IPS-18a (cell line): Measurements from ENCODE around the gene KIAA0825.
A peak's percentile ranks its signal among the peaks of the same experiment; 100 is the strongest.
"Not testable (repeated sequence)": the region's sequence is repeated elsewhere in the genome, so short reads cannot be mapped to it uniquely, and the experiment has no call there.

Experiments used
- H3K27ac ChIP-seq: one replicate; pipeline ENCODE4 v1.5.1; 2013; ENCODE audit warnings: low read length
- H3K27me3 ChIP-seq: one replicate; pipeline ENCODE4 v1.6.1; 2013; ENCODE audit warnings: mild to moderate bottlenecking, low read length; ENCODE audit not compliant: control insufficient read depth, insufficient read depth
- H3K36me3 ChIP-seq: one replicate; pipeline ENCODE4 v1.6.1; 2013; ENCODE audit warnings: low read depth, low read length; ENCODE audit not compliant: control insufficient read depth
- H3K4me1 ChIP-seq: one replicate; pipeline ENCODE4 v1.6.1; 2013; ENCODE audit warnings: low read depth, low read length; ENCODE audit not compliant: control insufficient read depth
- H3K4me3 ChIP-seq: one replicate; pipeline ENCODE4 v1.5.1; 2013; ENCODE audit warnings: low read length
- H3K9ac ChIP-seq: one replicate; pipeline ENCODE4 v1.6.1; 2013; ENCODE audit warnings: mild to moderate bottlenecking, low read length, moderate library complexity
- H3K9me3 ChIP-seq: one replicate; pipeline ENCODE4 v1.6.1; 2013; ENCODE audit warnings: low read depth, low read length; ENCODE audit not compliant: control insufficient read depth

KIAA0825 gene

DNA sequence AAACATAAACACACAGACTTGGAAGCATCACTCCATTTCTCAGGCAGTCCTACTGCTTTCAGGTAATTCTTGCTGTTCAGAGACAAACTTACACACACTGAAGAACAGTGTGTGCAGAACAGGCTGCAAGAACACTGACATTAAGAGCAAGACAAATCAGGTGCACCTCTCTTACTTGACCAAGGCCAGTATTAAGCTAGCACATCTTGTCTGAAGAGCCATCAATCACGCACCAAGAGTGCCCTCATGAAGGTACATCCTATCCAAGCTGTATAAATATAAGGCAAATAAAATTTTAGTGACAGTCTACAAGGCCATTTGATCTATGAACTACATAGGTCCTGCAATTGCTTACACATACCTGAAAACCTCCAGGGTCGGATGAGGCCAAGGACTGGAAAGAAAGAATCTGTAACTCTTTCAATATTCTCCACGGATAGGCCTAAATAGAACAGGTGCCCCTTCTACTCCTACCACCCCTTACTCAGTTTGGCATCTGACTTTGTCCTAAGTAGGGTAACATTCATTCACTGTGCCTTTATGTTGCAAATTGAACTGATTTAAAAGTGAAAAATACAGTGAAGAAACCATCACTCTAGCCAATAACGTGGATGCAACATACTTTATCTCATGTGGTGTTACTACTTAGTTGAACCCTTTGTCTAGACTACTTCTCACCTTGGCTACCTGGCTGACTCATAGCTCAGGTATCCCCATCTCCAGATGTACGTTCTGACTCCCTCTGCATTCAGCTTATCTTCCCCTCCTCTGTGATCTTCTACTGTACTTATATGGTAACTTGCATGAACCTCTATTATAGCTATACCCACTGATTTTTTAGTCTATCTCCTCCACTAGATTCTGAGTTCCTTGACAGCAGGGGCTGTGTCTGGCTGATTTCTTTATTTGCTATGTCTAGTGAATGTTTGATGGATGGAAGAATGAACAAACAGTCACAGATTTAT is 256.3 kb downstream of the KIAA0825 start:
- Histone ChIP-seq H3K4me3 (peak overlapping the region; percentile 81), H3K4me1 (peaks cover 43% of the 10 kb centered on the region), H3K9ac (peak overlapping the region; percentile 66), H3K36me3 (no peaks in the 10 kb centered on the region), H3K27me3 (no peaks in the 10 kb centered on the region), H3K9me3 (no peaks in the 10 kb centered on the region), H3K27ac (peak overlapping the region; percentile 42)

- no peaks in the 10 kb centered on the region for H3K27me3 ChIP-seq
- H3K9ac ChIP-seq, result peak overlapping the region; percentile 66
- H3K9me3 ChIP-seq, result no peaks in the 10 kb centered on the region
- peaks cover 43% of the 10 kb centered on the region for H3K4me1 ChIP-seq
- peak overlapping the region; percentile 81 for H3K4me3 ChIP-seq
- H3K27ac ChIP-seq, result peak overlapping the region; percentile 42
- no peaks in the 10 kb centered on the region for H3K36me3 ChIP-seq
These were observed 257.2 kb downstream of the KIAA0825 start for GRCh38 chr5:94361161-94361560.

DNA sequence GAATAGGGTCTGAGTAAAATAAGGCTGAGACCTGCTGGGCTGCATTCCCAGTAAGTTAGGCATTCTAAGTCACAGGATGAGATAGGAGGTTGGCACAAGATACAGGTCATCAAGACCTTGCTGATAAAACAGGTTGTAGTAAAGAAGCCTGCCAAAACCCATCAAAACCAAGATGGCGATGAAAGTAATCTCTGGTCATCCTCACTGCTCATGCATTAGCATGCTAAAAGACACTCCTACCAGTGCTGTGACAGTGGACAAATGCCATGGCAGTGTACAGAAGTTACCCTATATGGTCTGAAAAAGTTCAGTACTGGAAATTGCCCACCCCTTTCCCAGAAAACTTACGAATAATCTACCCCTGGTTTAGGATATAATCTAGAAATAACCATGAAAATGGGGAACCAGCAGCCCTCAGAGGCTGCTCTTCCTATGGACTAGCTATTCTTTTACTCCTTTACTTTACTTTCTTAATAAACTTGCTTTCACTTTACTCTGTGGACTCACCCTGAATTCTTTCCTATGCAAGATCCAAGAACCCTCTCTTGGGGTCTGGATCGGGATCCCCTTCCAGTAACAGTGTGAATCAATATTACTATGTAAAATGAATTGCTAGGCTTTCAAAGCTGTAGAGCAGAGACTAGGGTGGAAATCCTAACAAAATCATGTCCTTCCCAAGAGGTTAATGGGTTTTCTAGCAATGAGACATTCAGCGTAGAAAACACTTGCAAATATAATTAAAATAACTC is 257.8 kb downstream of the KIAA0825 start:
- Histone ChIP-seq H3K36me3 (peaks cover 2% of the 10 kb centered on the region), H3K27ac (peak overlapping the region; percentile 66), H3K9me3 (no peaks in the 10 kb centered on the region), H3K27me3 (no peaks in the 10 kb centered on the region), H3K4me3 (peak overlapping the region; percentile 81), H3K4me1 (peaks cover 46% of the 10 kb centered on the region), H3K9ac (peak overlapping the region; percentile 66)

DNA sequence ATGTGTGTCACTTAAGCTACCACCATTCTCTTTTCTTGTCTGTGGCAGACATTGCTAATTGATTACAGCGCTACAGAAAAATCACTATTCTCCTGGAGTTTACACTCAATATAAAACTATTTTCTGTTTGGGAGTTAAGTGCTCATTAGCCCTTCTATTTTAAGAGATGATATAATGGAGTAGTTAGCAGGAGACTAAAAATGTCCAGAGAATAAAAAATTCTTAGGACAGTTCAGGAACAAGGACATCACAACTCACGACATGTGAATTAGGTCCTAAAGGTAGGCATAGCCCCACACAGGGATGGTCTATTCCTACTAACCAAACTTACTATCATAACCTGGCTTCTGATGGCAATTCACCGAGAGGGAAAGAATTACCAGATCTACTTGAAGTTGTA is 258.5 kb downstream of the KIAA0825 start:
- peak overlapping the region; percentile 66 for H3K9ac ChIP-seq
- H3K4me1 ChIP-seq, result peaks cover 51% of the 10 kb centered on the region
- H3K9me3 ChIP-seq, result no peaks in the 10 kb centered on the region
- H3K4me3 ChIP-seq, result peak overlapping the region; percentile 81
- no peaks in the 10 kb centered on the region for H3K27me3 ChIP-seq
- H3K27ac ChIP-seq, result peak overlapping the region; percentile 66
- H3K36me3 ChIP-seq, result peaks cover 5% of the 10 kb centered on the region

- H3K27me3 ChIP-seq, result no peaks in the 10 kb centered on the region
- peaks cover 4% of the 10 kb centered on the region for H3K9me3 ChIP-seq
- H3K9ac ChIP-seq, result peak overlapping the region; percentile 25
- H3K4me1 ChIP-seq, result peaks cover 53% of the 10 kb centered on the region
- H3K4me3 ChIP-seq, result peak overlapping the region; percentile 37
- H3K36me3 ChIP-seq, result peaks cover 9% of the 10 kb centered on the region
- H3K27ac ChIP-seq, result peak overlapping the region; percentile 80
These were observed 262.6 kb downstream of the KIAA0825 start for GRCh38 chr5:94355811-94356210.

GRCh38 chr5:94354837-94355485 is 263.4 kb downstream of the KIAA0825 start:
- H3K27me3 ChIP-seq, H3K36me3 ChIP-seq, H3K9me3 ChIP-seq: not testable (repeated sequence)
- Histone ChIP-seq H3K9ac (peak overlapping the region; percentile 36), H3K4me1 (peaks cover 47% of the 10 kb centered on the region), H3K4me3 (peak overlapping the region; percentile 37), H3K27ac (peak overlapping the region; percentile 81)

- peaks cover 9% of the 10 kb centered on the region for H3K36me3 ChIP-seq
- no peaks in the 10 kb centered on the region for H3K27me3 ChIP-seq
- H3K4me1 ChIP-seq, result peaks cover 37% of the 10 kb centered on the region
- H3K27ac ChIP-seq, result no peak overlapping the region
- no peak overlapping the region for H3K4me3 ChIP-seq
- H3K9ac ChIP-seq, result no peak overlapping the region
- H3K9me3 ChIP-seq, result peaks cover 7% of the 10 kb centered on the region
These were observed 264.8 kb downstream of the KIAA0825 start for GRCh38 chr5:94353605-94354004.

- Histone ChIP-seq H3K9me3 (peaks cover 19% of the 10 kb centered on the region), H3K9ac (no peak overlapping the region), H3K27me3 (no peaks in the 10 kb centered on the region), H3K4me1 (no peaks in the 10 kb centered on the region), H3K36me3 (peaks cover 8% of the 10 kb centered on the region), H3K27ac (no peak overlapping the region), H3K4me3 (no peak overlapping the region)
These were observed 271.3 kb downstream of the KIAA0825 start for GRCh38 chr5:94347130-94347529.

DNA sequence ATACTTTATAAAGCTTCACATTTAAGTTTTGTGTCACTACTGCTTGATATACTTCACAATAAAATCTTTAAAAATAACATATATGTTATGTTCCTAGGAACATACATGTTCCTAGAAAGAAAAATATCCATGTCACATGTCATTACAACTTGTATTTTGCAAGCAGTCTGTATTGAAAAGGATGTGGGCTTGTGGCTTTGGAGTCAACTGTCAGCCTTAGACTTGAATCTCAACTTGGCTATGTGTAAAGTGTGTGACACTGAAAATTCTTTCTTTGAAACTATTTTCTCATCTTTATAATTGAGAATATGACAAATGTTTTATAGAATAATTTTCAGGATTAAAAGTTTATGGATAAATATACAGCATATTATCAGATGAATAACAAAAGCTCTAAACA is 273.1 kb downstream of the KIAA0825 start:
- Histone ChIP-seq H3K27me3 (no peaks in the 10 kb centered on the region), H3K4me3 (no peak overlapping the region), H3K36me3 (peaks cover 12% of the 10 kb centered on the region), H3K4me1 (no peaks in the 10 kb centered on the region), H3K27ac (no peak overlapping the region), H3K9ac (no peak overlapping the region), H3K9me3 (peaks cover 16% of the 10 kb centered on the region)

GRCh38 chr5:94337617-94338016 is 280.8 kb downstream of the KIAA0825 start:
- Histone ChIP-seq H3K36me3 (peaks cover 29% of the 10 kb centered on the region), H3K27ac (no peak overlapping the region), H3K4me3 (no peak overlapping the region), H3K9me3 (no peaks in the 10 kb centered on the region), H3K4me1 (no peaks in the 10 kb centered on the region), H3K27me3 (no peaks in the 10 kb centered on the region), H3K9ac (no peak overlapping the region)

GRCh38 chr5:94335936-94336335 is 282.5 kb downstream of the KIAA0825 start:
- peaks cover 25% of the 10 kb centered on the region for H3K36me3 ChIP-seq
- H3K4me3 ChIP-seq, result no peak overlapping the region
- no peak overlapping the region for H3K9ac ChIP-seq
- H3K4me1 ChIP-seq, result no peaks in the 10 kb centered on the region
- H3K27me3 ChIP-seq, result no peaks in the 10 kb centered on the region
- no peak overlapping the region for H3K27ac ChIP-seq
- no peaks in the 10 kb centered on the region for H3K9me3 ChIP-seq
